Measurements from ENCODE around the gene TENM3. TPM values are rescaled to one million over a fixed set of nuclear protein-coding genes. Genes with fewer than 3 reads are reported as not detected.

TENM3 gene
- total RNA-seq, 1 donor from 2014 or later = 2.8 TPM

DNA sequence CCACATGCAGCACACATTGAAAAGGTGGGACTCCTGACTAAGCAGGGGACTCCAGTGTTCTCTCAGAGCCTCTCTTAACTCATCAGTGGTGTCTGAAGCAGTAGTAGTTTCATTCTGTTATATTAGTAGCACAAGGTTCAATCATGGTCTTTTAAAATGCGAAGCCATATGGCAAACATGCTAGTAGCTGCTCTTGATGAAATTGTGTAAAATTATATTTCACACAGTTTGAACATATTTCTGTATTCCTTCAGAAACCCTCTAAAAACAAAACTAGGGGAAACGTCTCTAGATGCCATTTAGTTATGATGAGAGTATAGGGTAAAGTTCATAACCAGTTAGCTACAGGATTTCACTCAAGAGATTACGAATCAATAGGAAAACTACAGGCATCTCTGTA is 497.1 kb downstream of the TENM3 start:
- TF ChIP-seq, protein P1, sequence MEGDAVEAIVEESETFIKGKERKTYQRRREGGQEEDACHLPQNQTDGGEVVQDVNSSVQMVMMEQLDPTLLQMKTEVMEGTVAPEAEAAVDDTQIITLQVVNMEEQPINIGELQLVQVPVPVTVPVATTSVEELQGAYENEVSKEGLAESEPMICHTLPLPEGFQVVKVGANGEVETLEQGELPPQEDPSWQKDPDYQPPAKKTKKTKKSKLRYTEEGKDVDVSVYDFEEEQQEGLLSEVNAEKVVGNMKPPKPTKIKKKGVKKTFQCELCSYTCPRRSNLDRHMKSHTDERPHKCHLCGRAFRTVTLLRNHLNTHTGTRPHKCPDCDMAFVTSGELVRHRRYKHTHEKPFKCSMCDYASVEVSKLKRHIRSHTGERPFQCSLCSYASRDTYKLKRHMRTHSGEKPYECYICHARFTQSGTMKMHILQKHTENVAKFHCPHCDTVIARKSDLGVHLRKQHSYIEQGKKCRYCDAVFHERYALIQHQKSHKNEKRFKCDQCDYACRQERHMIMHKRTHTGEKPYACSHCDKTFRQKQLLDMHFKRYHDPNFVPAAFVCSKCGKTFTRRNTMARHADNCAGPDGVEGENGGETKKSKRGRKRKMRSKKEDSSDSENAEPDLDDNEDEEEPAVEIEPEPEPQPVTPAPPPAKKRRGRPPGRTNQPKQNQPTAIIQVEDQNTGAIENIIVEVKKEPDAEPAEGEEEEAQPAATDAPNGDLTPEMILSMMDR (IDR thresholded peaks at IDR 0.05) = no peak
- intact Hi-C loops (cut with DNase I) = no loop called here
- no peak overlapping the region for H3K4me3 ChIP-seq

DNA sequence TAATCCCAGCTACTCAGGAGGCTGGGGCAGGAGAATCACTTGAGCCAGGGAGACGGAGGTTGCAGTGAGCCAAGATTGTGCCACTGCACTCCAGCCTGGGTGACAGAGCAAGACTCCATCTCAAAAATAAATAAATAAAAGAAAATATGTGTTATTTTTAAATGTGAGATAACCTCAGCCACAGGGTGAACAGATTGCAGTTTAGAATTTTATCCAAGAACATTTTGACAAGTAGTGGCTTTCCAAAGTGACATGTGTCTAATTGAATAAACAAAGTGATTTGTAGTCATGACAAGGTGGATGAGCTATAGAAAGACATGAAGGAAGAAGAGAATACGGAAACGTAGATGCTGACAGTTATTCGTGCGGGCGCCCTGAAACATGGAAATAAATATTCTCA is 497.9 kb downstream of the TENM3 start:
- Histone ChIP-seq H3K9me3 (no peaks in the 10 kb centered on the region), H3K27ac (no peak overlapping the region), H3K36me3 (no peaks in the 10 kb centered on the region), H3K27me3 (no peaks in the 10 kb centered on the region), H3K4me1 (no peaks in the 10 kb centered on the region), H3K4me3 (no peak overlapping the region)
- intact Hi-C loops (cut with DNase I) = no loop called here
- TF ChIP-seq, protein P1 (IDR thresholded peaks at IDR 0.05) = no peak
- DNase-seq (ENCODE audit: low spot score in 2 of 2) = no peak

More for the DNA sequence above, 497.1 kb downstream of the TENM3 start:
- Histone ChIP-seq H3K27me3 (no peaks in the 10 kb centered on the region), H3K27ac (no peak overlapping the region), H3K9me3 (no peaks in the 10 kb centered on the region), H3K36me3 (no peaks in the 10 kb centered on the region), H3K4me1 (no peaks in the 10 kb centered on the region)
- DNase-seq (ENCODE audit: low spot score in 2 of 2) = no peak

DNA sequence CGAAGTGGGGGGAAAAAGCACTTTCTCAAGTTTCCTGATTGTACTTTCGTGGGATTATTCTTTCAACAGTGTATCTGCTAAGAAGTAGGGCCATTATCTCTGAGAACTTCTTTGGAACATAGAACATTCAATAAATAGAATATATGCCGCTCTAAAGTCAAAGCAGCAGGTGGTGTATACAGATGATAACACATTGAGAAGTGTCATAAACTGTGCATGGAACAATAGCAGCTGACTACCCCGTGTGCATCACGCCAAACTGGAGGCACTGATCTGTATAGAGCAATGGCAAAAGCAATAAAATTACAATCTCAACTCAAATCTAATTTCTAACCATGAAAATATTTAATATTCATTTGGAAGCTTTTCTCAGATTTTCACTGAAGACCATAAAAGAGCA is 498.7 kb downstream of the TENM3 start:
- no peak overlapping the region for H3K27ac ChIP-seq
- no peaks in the 10 kb centered on the region for H3K27me3 ChIP-seq
- DNase-seq (ENCODE audit: low spot score in 2 of 2) = no peak
- intact Hi-C loops (cut with DNase I) = no loop called here
- H3K9me3 ChIP-seq = no peaks in the 10 kb centered on the region
- no peaks in the 10 kb centered on the region for H3K36me3 ChIP-seq
- H3K4me3 ChIP-seq = no peak overlapping the region
- H3K4me1 ChIP-seq = no peaks in the 10 kb centered on the region
- TF ChIP-seq, protein P1 (IDR thresholded peaks at IDR 0.05) = no peak

DNA sequence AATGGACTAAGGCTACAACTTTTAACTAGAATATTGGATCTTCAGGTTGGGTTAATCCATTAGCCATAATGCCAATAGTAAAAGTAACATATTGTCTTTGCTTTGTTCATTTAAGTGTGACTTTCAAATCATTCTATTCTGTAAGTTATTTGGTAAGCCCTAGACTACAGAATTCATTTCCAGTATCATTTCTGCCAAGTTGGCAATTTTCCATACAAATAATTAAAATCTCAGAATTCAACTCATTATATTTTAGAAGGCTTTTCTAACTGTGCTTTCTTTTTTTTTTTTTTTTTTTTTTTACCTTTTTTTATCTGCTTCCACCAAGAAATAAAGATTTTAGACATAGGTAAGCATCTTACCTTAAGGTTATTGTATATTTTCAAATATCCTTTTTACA is 500.6 kb downstream of the TENM3 start:
- H3K4me3 ChIP-seq = no peak overlapping the region
- no peak for DNase-seq (ENCODE audit: low spot score in 2 of 2)
- intact Hi-C loops (cut with DNase I) = no loop called here
- H3K27ac ChIP-seq = no peak overlapping the region
- no peaks in the 10 kb centered on the region for H3K36me3 ChIP-seq
- H3K4me1 ChIP-seq = no peaks in the 10 kb centered on the region
- H3K27me3 ChIP-seq = no peaks in the 10 kb centered on the region
- TF ChIP-seq, protein P1 (IDR thresholded peaks at IDR 0.05) = no peak
- H3K9me3 ChIP-seq = no peaks in the 10 kb centered on the region

DNA sequence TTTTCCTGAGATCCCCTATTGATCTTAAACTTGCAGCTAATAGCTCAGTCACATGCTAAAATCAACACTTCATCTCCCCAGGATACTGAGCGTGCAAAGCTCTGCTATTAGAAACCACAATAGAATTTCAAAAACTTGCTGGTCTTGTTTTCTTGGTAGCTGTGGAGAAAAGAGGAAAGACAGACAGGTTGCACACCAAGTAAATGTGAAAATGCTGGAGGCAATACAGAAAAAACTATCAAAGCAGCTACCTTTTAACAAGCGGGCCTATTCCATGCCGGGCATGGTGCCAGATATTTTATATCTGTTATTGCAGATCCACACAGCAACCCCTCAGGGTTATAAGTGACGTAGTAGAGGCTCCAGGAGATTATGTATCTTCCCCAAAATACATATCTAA is 502.0 kb downstream of the TENM3 start:
- H3K27me3 ChIP-seq = no peaks in the 10 kb centered on the region
- H3K36me3 ChIP-seq = no peaks in the 10 kb centered on the region
- TF ChIP-seq, protein P1 (IDR thresholded peaks at IDR 0.05) = no peak
- intact Hi-C loops (cut with DNase I) = no loop called here
- no peak overlapping the region for H3K4me3 ChIP-seq
- no peaks in the 10 kb centered on the region for H3K4me1 ChIP-seq
- no peaks in the 10 kb centered on the region for H3K9me3 ChIP-seq
- DNase-seq (ENCODE audit: low spot score in 2 of 2) = no peak
- no peak overlapping the region for H3K27ac ChIP-seq

DNA sequence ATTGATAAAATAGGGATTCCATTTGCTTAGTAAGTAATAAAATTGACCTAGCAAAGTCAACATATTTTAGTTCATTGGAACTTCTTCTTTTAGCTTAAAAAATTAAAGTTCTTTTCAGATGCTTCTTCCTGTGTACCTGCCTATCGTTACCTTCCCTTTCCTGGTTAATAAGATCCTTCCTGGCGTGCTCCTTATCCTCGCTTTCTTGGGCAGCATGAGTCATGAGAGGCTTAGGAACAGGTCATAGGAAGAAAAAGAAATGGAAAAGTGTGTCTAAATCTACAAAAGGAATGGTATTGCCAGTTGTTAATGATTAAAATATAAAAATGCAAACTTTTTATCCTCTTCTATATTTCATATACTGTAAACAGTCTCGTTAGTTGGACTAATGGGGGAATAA is 503.7 kb downstream of the TENM3 start:
- intact Hi-C loops (cut with DNase I) = no loop called here

More for the DNA sequence above, 503.7 kb downstream of the TENM3 start:
- Histone ChIP-seq H3K36me3 (no peaks in the 10 kb centered on the region), H3K9me3 (no peaks in the 10 kb centered on the region), H3K4me1 (no peaks in the 10 kb centered on the region), H3K27me3 (no peaks in the 10 kb centered on the region), H3K4me3 (no peak overlapping the region), H3K27ac (no peak overlapping the region)
- no peak for DNase-seq (ENCODE audit: low spot score in 2 of 2)
- TF ChIP-seq, protein P1 (IDR thresholded peaks at IDR 0.05) = no peak

Data from ascending aorta (tissue), 2 donors.